ENCODE measurements around the gene UBE2F. TPM values are rescaled to one million over a fixed set of nuclear protein-coding genes. Genes with fewer than 3 reads are reported as not detected.

Gene UBE2F
- total RNA-seq, 4 donors from 2014 or later, result 67.3 to 97.3 (median 81.2) TPM

DNA sequence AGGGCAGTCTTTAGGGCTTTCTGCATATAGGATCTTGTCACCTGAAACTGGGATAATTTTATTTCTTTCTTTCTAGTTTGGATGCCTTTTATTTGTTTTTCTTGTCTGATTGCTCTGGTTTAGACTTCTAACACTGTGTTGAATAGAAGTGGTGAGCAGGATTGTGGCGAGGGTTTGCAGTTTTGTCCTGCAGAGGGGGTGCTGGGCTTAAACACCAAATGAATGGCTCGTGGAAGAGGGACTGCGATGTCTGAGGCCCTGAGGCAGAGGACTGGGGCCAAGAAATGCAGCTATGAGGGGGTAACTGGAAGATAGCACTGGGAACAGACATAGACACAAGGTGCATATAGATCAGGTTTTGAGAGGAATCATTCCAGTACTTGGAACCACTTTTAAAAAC is 20.5 kb downstream of the UBE2F start:
- in situ Hi-C loops (cut with MboI; ENCODE audit: low sequenced_read_pairs in 4 of 4) (no loop called here), intact Hi-C loops (cut with DNase I; ENCODE audit: low total_unique reads) (no loop called here)
- TF ChIP-seq, protein P1, sequence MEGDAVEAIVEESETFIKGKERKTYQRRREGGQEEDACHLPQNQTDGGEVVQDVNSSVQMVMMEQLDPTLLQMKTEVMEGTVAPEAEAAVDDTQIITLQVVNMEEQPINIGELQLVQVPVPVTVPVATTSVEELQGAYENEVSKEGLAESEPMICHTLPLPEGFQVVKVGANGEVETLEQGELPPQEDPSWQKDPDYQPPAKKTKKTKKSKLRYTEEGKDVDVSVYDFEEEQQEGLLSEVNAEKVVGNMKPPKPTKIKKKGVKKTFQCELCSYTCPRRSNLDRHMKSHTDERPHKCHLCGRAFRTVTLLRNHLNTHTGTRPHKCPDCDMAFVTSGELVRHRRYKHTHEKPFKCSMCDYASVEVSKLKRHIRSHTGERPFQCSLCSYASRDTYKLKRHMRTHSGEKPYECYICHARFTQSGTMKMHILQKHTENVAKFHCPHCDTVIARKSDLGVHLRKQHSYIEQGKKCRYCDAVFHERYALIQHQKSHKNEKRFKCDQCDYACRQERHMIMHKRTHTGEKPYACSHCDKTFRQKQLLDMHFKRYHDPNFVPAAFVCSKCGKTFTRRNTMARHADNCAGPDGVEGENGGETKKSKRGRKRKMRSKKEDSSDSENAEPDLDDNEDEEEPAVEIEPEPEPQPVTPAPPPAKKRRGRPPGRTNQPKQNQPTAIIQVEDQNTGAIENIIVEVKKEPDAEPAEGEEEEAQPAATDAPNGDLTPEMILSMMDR (IDR thresholded peaks at IDR 0.05 in 4 of 5, conservative IDR thresholded peaks at IDR 0.05 in 1 of 5), result no peak
- no peak for TF ChIP-seq POLR2A (IDR thresholded peaks at IDR 0.05)
- no peaks in the 10 kb centered on the region for H3K36me3 ChIP-seq
- H3K9me3 ChIP-seq, result no peaks in the 10 kb centered on the region
- H3K27me3 ChIP-seq, result no peaks in the 10 kb centered on the region
- H3K27ac ChIP-seq, result no peak overlapping the region
- DNase-seq, result no peak
- peaks cover 6 to 7% of the 10 kb centered on the region in 2 donors for H3K4me1 ChIP-seq
- no peak overlapping the region for H3K4me3 ChIP-seq
- ATAC-seq, result no peak

DNA sequence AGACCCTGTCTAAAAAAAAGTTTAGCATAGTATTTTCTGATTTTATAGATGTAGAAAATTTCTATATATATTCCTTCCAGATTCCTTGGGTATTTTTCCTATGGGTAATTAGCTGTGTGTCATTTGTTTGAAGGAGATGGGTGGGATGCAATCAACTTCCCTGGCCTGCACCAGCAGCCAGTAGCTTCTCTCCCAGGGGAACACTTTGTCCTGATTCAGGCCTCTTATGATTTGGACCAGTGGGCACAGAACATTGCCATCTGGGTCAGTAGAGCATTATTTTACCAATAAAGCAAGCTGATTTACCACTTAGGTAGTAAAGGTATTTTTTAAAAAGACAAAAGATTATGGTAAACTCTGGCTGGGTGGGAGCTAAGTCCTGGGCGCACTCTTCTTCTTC is 26.9 kb downstream of the UBE2F start:
- Histone ChIP-seq H3K36me3 (peaks cover 0 to 18% of the 10 kb centered on the region in 2 donors), H3K4me1 (no peaks in the 10 kb centered on the region), H3K27me3 (no peaks in the 10 kb centered on the region), H3K4me3 (no peak overlapping the region), H3K27ac (no peak overlapping the region), H3K9me3 (no peaks in the 10 kb centered on the region)
- no peak for TF ChIP-seq POLR2A (IDR thresholded peaks at IDR 0.05)
- TF ChIP-seq, protein P1 (IDR thresholded peaks at IDR 0.05 in 4 of 5, conservative IDR thresholded peaks at IDR 0.05 in 1 of 5), result no peak
- DNase-seq (no peak), ATAC-seq (no peak)
- in situ Hi-C loops (cut with MboI; ENCODE audit: low sequenced_read_pairs in 4 of 4) (no loop called here), intact Hi-C loops (cut with DNase I; ENCODE audit: low total_unique reads) (no loop called here)

DNA sequence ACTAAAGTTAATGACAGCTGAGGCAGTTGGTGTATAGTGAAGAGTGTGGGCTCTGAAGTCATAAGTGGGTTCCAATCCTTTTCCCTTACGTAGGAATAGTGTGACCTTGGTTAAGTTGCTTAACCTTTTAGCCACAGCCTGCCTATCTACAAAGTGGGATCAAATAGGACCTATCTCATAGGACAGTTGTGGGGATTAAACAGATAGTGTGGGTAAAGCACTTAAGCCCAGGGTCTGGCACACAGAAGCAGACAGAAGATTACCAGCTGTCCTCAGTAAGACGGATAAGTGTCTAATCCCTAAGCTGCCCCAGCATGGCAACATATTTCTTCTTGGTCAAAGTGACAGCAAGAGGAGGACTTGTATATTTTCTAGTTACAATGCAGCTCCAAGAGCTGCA is 28.2 kb downstream of the UBE2F start:
- H3K36me3 ChIP-seq, result peaks cover 0 to 20% of the 10 kb centered on the region in 2 donors
- in situ Hi-C loops (cut with MboI; ENCODE audit: low sequenced_read_pairs in 4 of 4), result no loop called here
- H3K27ac ChIP-seq, result no peak overlapping the region

DNA sequence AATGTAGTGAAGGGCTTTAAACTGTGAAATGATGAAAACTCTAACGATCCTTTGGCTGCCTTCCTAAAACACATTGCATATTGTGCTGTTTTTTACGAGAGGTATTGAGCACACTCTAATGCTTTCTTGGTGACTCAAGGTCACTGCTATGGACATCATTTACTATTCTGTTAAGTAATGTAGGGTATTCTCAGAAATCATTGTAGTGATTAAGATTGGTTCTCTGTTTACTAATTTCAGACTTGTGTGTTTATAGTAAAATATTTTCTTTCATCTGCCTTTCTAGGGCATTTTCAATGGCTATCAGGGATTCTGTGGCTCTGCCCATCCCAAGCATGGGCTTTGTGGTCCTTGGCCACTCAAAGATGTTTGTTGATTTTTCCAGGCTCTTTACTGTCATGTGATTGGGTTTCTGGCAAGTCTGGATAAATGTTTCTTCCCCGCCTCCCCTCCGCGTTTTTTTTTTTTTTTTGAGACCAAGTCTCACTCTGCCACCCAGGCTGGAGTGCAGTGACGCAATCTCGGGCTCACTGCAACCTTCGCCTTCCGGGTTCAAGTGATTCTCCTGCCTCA is 29.3 kb downstream of the UBE2F start:
- DNase-seq (no peak), ATAC-seq (no peak)
- no peaks in the 10 kb centered on the region for H3K4me1 ChIP-seq
- no peak overlapping the region for H3K27ac ChIP-seq
- intact Hi-C loops (cut with DNase I; ENCODE audit: low total_unique reads), result no loop called here
- no peak for TF ChIP-seq POLR2A (IDR thresholded peaks at IDR 0.05)
- TF ChIP-seq, protein P1 (IDR thresholded peaks at IDR 0.05 in 4 of 5, conservative IDR thresholded peaks at IDR 0.05 in 1 of 5), result no peak
- H3K27me3 ChIP-seq, result no peaks in the 10 kb centered on the region
- in situ Hi-C loops (cut with MboI; ENCODE audit: low sequenced_read_pairs in 4 of 4), result no loop called here
- no peak overlapping the region for H3K4me3 ChIP-seq
- H3K36me3 ChIP-seq, result peaks cover 0 to 23% of the 10 kb centered on the region in 2 donors
- H3K9me3 ChIP-seq, result no peaks in the 10 kb centered on the region

More for the DNA sequence above, 28.2 kb downstream of the UBE2F start:
- H3K9me3 ChIP-seq, result no peaks in the 10 kb centered on the region
- H3K4me1 ChIP-seq, result no peaks in the 10 kb centered on the region
- TF ChIP-seq, protein P1 (IDR thresholded peaks at IDR 0.05 in 4 of 5, conservative IDR thresholded peaks at IDR 0.05 in 1 of 5), result no peak
- TF ChIP-seq POLR2A (IDR thresholded peaks at IDR 0.05), result no peak
- no peak overlapping the region for H3K4me3 ChIP-seq
- intact Hi-C loops (cut with DNase I; ENCODE audit: low total_unique reads), result no loop called here
- DNase-seq (no peak), ATAC-seq (no peak)
- no peaks in the 10 kb centered on the region for H3K27me3 ChIP-seq

DNA sequence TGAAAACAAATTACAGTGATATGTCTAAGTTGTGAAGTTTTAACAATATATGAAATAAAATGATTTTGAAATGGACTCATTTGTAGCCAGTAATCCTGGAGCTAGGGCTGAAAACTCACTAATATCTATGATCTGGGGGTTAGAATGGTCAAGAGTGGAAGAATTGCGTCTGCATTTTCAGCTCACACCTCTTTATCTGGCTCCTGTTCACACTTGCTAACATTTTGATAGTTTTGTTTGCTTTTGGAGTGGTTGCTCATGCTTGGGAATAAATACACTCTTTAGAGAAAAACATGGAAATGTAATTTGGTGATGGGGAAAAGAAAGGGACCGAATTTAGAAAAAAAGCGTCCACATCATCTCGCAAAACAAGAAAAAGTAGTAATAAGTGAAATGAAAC is 30.7 kb downstream of the UBE2F start:
- H3K27me3 ChIP-seq, result no peaks in the 10 kb centered on the region
- H3K36me3 ChIP-seq, result peaks cover 0 to 23% of the 10 kb centered on the region in 2 donors
- H3K27ac ChIP-seq, result no peak overlapping the region
- ATAC-seq, result no peak
- intact Hi-C loops (cut with DNase I; ENCODE audit: low total_unique reads), result no loop called here
- no peak overlapping the region for H3K4me3 ChIP-seq
- in situ Hi-C loops (cut with MboI; ENCODE audit: low sequenced_read_pairs in 4 of 4), result no loop called here
- H3K4me1 ChIP-seq, result no peaks in the 10 kb centered on the region
- TF ChIP-seq, protein P1 (IDR thresholded peaks at IDR 0.05 in 4 of 5, conservative IDR thresholded peaks at IDR 0.05 in 1 of 5), result no peak
- no peak for TF ChIP-seq POLR2A (IDR thresholded peaks at IDR 0.05)
- H3K9me3 ChIP-seq, result no peaks in the 10 kb centered on the region
- DNase-seq, result no peak
